Measurements from ENCODE around the gene ACIN1. TPM values are rescaled to one million over a fixed set of nuclear protein-coding genes. Genes with fewer than 3 reads are reported as not detected.

Gene ACIN1
- total RNA-seq, 1 experiment from 2014 or later, result 179 TPM

- TF ChIP-seq YY1 (IDR thresholded peaks at IDR 0.05; ENCODE audit: extremely low read depth, insufficient replicate concordance, low read depth, low read length), result no peak
- TF ChIP-seq ELF1 (IDR thresholded peaks at IDR 0.05; ENCODE audit: borderline replicate concordance, low read depth), result no peak
- no peak for TF ChIP-seq MAX (IDR thresholded peaks at IDR 0.05)
- no peak for TF ChIP-seq ZFX (IDR thresholded peaks at IDR 0.05)
Measured at GRCh38 chr14:23070262-23071129, 24.4 kb downstream of the ACIN1 start (continued).

- H3K36me3 ChIP-seq (ENCODE audit: control insufficient read depth in 1 of 2, insufficient read depth in 2 of 2, low read length in 2 of 2), result peaks cover 34 to 51% of the 10 kb centered on the region in 2 experiments
- no peak for TF ChIP-seq EZH2 (IDR thresholded peaks at IDR 0.05)
- TF ChIP-seq ATF3 (IDR thresholded peaks at IDR 0.05), result no peak
- TF ChIP-seq EGR1 (IDR thresholded peaks at IDR 0.05; ENCODE audit: low read depth), result no peak
- no peak for TF ChIP-seq SRF (IDR thresholded peaks at IDR 0.05; ENCODE audit: low read depth)
- TF ChIP-seq POLR2A (IDR thresholded peaks at IDR 0.05; ENCODE audit: borderline replicate concordance, extremely low read depth, insufficient read depth, insufficient read length), result no peak
- no peak for TF ChIP-seq YY1 (IDR thresholded peaks at IDR 0.05; ENCODE audit: extremely low read depth, insufficient replicate concordance, low read depth, low read length)
- TF ChIP-seq EZH2phosphoT487 (IDR thresholded peaks at IDR 0.05; ENCODE audit: borderline replicate concordance), result no peak
- no peak for TF ChIP-seq CTCF (IDR thresholded peaks at IDR 0.05 in 2 of 3, conservative IDR thresholded peaks at IDR 0.05 in 1 of 3; ENCODE audit: borderline replicate concordance in 1 of 3, insufficient read depth in 1 of 3, low read depth in 2 of 3, low read length in 2 of 3)
- TF ChIP-seq FOSL1 (IDR thresholded peaks at IDR 0.05; ENCODE audit: low read depth), result no peak
- no peak for TF ChIP-seq POLR2AphosphoS5 (IDR thresholded peaks at IDR 0.05; ENCODE audit: low read depth, low read length)
Measured at GRCh38 chr14:23069413-23069806, 25.5 kb downstream of the ACIN1 start.

More at GRCh38 chr14:23069413-23069806, 25.5 kb downstream of the ACIN1 start:
- Histone ChIP-seq H3K4me2 (ENCODE audit: low read length) (peak overlapping the region; percentile 43), H3K9ac (ENCODE audit: low read length) (peak overlapping the region; percentile 32; the same call in 1 of the 2 replicates), H3K4me1 (ENCODE audit: control insufficient read depth in 1 of 2, insufficient read depth in 2 of 2, low read length in 2 of 2) (peaks cover 29 to 36% of the 10 kb centered on the region in 2 experiments), H3K9me3 (ENCODE audit: control insufficient read depth in 1 of 2, insufficient read depth in 1 of 2, low read depth in 1 of 2, low read length in 2 of 2) (no peaks in the 10 kb centered on the region), H2AFZ (ENCODE audit: low read depth, low read length, poor library complexity, severe bottlenecking) (no peak overlapping the region), H3K27ac (ENCODE audit: low read depth, low read length) (peak overlapping the region; percentile 54), H3K4me3 (replicated peaks in 1 of 2; ENCODE audit: low read depth in 1 of 2, low read length in 2 of 2) (no peak overlapping the region), H3K79me2 (ENCODE audit: insufficient read depth, low read length) (peaks cover 66% of the 10 kb centered on the region), H4K20me1 (ENCODE audit: insufficient read depth) (no peaks in the 10 kb centered on the region), H3K27me3 (ENCODE audit: insufficient read depth, low read length) (no peaks in the 10 kb centered on the region), H3K9me2 (ENCODE audit: insufficient read depth) (no peaks in the 10 kb centered on the region)
- DNase-seq (ENCODE audit: low read depth, low spot score), result no peak
- ATAC-seq, result no peak
- RAD21 ChIA-PET (ENCODE audit: low non-redundant PET in 1 of 2, low total read pairs in 2 of 2, uncharacterized antibody in 2 of 2, unreplicated experiment in 2 of 2), result interaction anchor here (0.7 to 1.2 kb wide), 10 partner anchors 12 to 86 kb away, joined by 3 to 5 read pairs (median 3); partner anchors contain the start of genes ACIN1 (in 2 of the 2), C14orf119 (in 1 of the 2) and CDH24 (in 1 of the 2)
- intact Hi-C loops (cut with micrococcal nuclease), result loop anchor here (1.0 to 2.0 kb wide), 2 partner anchors 25 to 40 kb away; partner anchors contain the start of genes ACIN1 and C14orf119
- BruUV-seq (replicated peaks), result no TSS peak
- POLR2A ChIA-PET, result interaction anchor here (0.8 to 1.9 kb wide), 7 partner anchors 9 to 237 kb away, joined by 3 to 19 read pairs (median 5); partner anchors contain the start of genes ACIN1, BCL2L2 and C14orf119
- CTCF ChIA-PET, result interaction anchor here (0.5 to 2.6 kb wide), 47 partner anchors 9 to 510 kb away, joined by 3 to 64 read pairs (median 6); partner anchors contain the start of genes ACIN1, AJUBA, C14orf119 and CDH24

Data from HCT116 (cell line).